ENCODE measurements around the gene COL13A1.

GRCh38 chr10:69881202-69881601 lies 79.5 kb downstream of the COL13A1 start:
- TF ChIP-seq CTCF (IDR thresholded peaks at IDR 0.05; ENCODE audit: insufficient read depth, low read depth, low read length), result no peak
- no peak for TF ChIP-seq EZH2 (IDR thresholded peaks at IDR 0.05; ENCODE audit: insufficient read depth, low read length)

All from astrocyte (in vitro differentiated cells and primary cell).